GM19240 (cell line): ENCODE measurements around the gene FER.
"Not testable (repeated sequence)": the region's sequence is repeated elsewhere in the genome, so short reads cannot be mapped to it uniquely, and the experiment has no call there.

ENCODE experiments used
- DNase-seq: peaks from one replicate; pipeline ENCODE4 v3.0.0; 2011; ENCODE audit warnings: low spot score; ENCODE audit not compliant: insufficient read length

FER gene

DNA sequence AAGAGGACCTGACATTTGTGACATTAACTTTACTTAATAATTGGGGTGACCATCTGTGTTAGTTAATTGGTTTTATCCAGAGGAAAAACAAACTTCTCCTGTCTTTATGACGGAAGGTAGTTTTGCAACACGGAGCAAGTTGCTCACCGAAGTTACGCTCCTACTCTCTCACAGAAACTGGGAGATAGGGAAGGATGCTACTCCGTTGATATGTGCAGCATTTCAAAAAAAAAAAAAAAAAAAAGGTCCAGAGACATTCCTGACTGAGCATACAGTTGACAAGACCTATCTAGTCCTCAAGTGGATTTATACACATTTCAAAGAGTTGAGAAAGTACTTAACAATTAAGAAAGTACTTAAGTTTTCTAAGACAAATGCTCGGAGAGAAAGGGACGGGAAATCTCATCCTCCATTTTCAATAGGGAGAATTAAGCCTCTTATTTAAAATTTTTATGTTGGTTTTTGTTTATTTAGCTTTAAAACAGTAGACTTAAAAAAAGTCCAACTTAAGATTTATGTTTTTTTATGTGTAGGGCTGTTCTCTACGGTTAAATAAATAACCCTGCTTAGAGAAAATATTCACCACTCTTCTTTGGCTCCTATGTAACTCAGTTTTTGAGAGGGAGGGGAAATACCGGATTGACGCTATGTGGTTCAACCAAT is 455 bp upstream of the FER start:
- no peak for DNase-seq

GRCh38 chr5:108748401-108749127 is 867 bp downstream of the FER start:
- DNase-seq, result peak; percentile 59

- DNase-seq, result no peak
Observed at GRCh38 chr5:108749128-108749861, 1.6 kb downstream of the FER start.

- DNase-seq, result no peak
Observed at GRCh38 chr5:108753331-108753730, 5.6 kb downstream of the FER start.

GRCh38 chr5:108753877-108754276 is 6.2 kb downstream of the FER start:
- no peak for DNase-seq

DNA sequence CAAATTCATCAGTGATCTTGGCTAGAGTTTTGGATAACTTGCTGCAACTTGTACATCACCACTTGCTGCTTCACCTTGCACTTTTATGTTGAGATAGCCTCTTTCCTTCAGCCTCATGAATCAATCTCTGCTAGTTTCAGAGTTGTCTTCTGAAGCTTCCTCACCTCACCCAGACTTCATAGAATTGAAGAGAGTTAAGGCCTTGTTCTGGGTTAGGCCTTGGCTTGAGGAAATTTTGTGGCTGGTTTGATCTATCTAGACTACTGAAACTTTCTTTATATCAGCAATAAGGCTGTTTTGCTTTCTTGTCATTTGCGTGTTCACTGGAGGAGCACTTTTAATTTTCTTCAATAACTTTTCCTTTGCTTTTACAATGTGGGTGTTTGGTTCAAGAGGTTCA is 12.8 kb downstream of the FER start:
- no peak for DNase-seq

- DNase-seq, result no peak
Observed at GRCh38 chr5:108762660-108763059, 15.0 kb downstream of the FER start.

DNA sequence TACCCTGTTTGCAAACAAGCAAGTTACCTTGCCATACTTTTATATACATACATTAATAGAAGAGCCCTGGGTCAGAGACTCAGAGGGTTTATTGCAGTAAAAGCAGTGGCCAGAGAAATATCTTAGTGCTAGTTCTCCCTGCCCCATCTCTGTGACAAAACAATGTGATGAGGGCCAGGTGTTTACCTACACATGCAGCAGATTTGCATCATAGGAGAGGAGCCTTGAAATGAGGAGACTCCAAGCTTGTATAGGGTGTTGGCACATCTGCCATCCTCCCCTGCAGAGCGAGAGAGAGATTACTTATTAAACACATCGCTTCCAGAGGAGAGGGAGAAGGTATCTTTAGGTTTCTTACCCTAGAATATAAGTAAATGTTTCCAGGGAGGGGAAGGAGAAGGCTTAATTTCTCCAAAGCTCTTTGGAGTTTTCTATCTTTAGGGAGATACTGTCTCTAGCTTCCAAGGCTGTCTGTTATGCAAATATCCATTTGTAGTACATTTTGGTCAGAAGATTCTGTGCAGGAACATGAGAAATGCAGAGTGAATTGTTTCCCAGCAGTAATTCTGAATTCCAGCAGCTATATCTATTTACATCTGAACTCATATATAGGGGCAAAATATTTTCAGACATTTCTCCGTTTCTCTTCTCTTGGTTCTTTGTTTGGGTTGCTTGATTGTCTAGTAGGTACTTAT is 15.7 kb downstream of the FER start:
- DNase-seq, result no peak

GRCh38 chr5:108765647-108766046 is 17.9 kb downstream of the FER start:
- DNase-seq, result no peak

- DNase-seq, result not testable (repeated sequence)
Observed at GRCh38 chr5:108766916-108767315, 19.2 kb downstream of the FER start.

DNA sequence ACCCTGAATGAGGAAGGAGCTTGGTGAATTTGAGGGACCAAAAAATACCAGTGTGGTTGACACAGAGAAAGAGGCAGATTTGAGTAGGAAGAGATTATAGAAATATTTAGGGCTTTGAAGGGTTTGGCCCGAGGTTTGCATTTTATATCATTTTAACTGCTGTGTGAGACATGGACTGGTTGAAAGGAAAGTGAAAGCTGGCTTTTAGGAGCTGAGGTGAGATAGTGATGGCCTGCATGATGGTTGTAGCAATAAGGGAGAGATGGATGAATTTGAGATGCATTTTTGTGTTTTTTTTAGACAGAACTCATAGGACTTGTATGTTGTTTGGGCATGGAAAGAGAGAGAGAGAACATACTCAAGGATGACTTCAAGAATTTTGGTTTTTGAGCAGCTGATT is 21.7 kb downstream of the FER start:
- DNase-seq, result no peak

DNA sequence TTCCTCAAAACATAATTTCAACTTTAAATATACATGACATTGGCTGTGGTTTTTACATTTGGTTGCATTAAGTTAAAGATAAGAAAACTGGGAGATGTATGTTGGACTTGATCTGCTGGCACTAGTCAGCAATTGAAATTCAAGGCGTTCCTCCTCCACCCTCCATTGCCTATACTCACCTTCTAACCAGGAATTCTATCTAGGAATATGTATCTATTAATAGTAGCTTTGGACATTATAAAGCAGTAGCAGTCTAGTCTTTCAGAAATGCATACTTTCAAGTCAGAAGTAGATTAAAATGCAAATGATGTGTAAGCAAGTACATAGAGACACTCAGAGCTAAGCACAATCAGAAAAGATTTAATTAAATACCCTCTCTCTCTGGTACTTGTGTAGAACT is 24.9 kb downstream of the FER start:
- DNase-seq, result no peak

DNA sequence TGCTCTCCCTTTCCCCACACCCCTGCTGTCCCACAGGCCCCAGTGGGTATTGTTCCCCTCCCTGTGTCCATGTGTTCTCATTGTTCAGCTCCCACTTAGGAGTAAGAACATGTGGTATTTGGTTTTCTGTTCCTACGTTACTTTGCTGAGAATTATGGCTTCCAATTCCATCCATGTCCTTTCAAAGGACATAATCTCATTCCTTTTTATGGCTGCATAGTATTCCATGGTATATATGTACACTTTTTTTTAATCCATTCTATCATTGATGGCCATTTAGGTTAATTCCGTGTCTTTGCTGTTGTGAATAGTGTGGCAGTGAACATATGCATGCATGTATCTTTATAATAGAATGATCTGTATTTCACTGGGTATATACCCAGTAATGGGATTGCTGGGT is 25.6 kb downstream of the FER start:
- no peak for DNase-seq

- not testable (repeated sequence) for DNase-seq
Observed at GRCh38 chr5:108774079-108774478, 26.4 kb downstream of the FER start.

DNA sequence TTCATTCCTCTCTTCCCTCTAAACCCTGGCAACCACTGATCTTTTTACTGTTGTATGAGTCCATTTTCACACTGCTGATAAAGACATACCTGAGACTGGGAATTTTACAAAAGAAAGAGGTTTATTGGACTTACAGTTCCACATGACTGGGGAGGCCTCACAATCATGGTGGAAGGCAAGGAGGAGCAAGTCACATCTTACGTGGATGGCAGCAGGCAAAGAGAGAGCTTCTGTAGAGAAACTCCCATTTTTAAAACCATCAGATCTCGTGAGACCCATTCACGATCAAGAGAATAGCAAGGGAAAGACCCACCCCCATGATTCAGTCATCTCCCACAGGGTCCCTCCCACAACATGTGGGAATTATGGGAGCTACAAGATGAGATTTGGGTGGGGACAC is 29.9 kb downstream of the FER start:
- DNase-seq, result not testable (repeated sequence)

DNA sequence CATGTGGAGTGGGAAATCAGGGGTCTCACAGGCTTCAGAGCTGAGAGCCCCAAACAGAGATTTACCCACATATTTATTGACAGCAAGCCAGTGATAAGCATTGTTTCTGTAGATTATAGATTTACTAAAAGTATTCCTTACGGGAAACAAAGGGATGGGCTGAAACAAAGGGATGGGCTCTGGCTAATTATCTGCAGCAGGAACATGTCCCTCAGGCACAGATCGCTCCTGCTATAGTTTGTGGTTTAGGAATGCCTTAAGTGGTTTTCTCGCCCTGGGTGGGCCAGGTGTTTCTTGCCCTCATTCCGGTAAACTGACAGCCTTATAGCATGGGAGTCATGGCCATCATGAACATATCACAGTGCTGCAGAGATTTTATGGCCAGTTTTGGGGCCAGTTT is 36.9 kb downstream of the FER start:
- not testable (repeated sequence) for DNase-seq

DNA sequence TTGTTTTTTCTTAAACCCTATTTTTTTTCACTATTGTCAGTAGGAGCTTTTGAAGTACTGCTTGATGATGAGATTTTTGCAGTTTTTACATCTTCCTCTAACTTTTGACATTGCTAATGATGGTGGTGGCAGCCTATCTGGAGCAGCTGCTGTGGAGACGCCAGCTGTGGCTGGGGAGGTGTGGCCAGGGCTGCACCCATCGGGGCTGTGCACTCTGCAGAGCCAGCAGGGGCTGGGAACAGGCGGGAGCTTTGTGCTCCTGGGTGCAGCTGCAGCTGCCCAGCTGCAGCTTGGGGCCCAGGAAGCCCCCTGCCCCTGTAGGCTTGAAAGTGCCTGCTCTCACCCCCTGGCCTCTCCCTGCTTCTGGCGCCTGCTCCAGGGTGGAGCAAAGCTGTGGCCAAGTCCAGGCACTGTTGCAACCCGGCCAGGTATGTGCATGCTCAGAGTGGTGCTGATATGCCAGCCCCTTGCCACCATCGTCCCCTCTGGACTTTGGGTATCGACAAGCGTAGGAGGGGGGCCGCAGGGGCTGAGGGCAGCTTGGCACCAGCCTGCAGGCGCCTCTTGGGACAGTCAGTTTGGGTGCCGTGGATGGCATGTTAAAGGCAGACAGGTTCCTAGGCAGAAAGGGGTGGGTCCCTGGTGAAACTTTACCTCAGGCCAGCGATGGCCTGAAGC is 39.2 kb downstream of the FER start:
- no peak for DNase-seq

- no peak for DNase-seq
Observed at GRCh38 chr5:108788142-108788541, 40.4 kb downstream of the FER start.

- no peak for DNase-seq
Observed at GRCh38 chr5:108793207-108793606, 45.5 kb downstream of the FER start.

GRCh38 chr5:108794349-108794748 is 46.7 kb downstream of the FER start:
- DNase-seq, result not testable (repeated sequence)

- no peak for DNase-seq
Observed at GRCh38 chr5:108797396-108797795, 49.7 kb downstream of the FER start.
